ENCODE measurements around the gene IDH3G. TPM values are rescaled to one million over a fixed set of nuclear protein-coding genes. Genes with fewer than 3 reads are reported as not detected.
A peak's percentile ranks its signal among the peaks of the same experiment; 100 is the strongest.

IDH3G gene
- total RNA-seq, 1 donor from 2014 or later = 62.2 TPM

- TF ChIP-seq, protein P1, sequence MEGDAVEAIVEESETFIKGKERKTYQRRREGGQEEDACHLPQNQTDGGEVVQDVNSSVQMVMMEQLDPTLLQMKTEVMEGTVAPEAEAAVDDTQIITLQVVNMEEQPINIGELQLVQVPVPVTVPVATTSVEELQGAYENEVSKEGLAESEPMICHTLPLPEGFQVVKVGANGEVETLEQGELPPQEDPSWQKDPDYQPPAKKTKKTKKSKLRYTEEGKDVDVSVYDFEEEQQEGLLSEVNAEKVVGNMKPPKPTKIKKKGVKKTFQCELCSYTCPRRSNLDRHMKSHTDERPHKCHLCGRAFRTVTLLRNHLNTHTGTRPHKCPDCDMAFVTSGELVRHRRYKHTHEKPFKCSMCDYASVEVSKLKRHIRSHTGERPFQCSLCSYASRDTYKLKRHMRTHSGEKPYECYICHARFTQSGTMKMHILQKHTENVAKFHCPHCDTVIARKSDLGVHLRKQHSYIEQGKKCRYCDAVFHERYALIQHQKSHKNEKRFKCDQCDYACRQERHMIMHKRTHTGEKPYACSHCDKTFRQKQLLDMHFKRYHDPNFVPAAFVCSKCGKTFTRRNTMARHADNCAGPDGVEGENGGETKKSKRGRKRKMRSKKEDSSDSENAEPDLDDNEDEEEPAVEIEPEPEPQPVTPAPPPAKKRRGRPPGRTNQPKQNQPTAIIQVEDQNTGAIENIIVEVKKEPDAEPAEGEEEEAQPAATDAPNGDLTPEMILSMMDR (conservative IDR thresholded peaks at IDR 0.05; ENCODE audit: low read depth, low read length) = peak; percentile 14
- DNase-seq (ENCODE audit: low read depth) = no peak
- no peak overlapping the region for H3K4me3 ChIP-seq (ENCODE audit: low read depth, low read length)
Observed at GRCh38 chrX:153768311-153769157, 25.6 kb downstream of the IDH3G start.

- TF ChIP-seq, protein P1 (conservative IDR thresholded peaks at IDR 0.05; ENCODE audit: low read depth, low read length) = no peak
- H3K4me3 ChIP-seq (ENCODE audit: low read depth, low read length) = no peak overlapping the region
- no peak for DNase-seq (ENCODE audit: low read depth)
Observed at GRCh38 chrX:153767674-153768055, 26.5 kb downstream of the IDH3G start.

DNA sequence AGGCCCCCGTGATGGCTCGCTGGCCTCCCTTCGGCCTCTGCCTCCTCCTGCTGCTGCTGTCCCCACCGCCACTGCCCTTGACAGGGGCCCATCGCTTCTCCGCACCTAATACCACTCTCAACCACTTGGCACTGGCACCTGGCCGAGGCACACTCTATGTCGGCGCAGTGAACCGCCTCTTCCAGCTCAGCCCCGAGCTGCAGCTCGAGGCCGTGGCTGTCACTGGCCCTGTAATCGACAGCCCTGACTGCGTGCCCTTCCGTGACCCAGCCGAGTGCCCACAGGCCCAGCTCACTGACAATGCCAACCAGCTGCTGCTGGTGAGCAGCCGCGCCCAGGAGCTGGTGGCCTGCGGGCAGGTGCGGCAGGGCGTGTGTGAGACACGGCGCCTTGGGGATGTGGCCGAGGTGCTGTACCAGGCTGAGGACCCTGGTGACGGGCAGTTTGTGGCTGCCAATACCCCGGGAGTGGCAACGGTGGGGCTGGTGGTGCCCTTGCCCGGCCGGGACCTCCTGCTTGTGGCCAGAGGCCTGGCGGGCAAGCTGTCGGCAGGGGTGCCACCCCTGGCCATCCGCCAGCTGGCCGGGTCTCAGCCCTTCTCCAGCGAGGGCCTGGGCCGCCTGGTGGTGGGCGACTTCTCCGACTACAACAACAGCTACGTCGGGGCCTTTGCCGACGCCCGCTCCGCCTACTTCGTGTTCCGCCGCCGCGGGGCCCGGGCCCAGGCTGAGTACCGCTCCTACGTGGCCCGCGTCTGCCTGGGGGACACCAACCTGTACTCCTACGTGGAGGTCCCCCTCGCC is 27.1 kb downstream of the IDH3G start:
- TF ChIP-seq, protein P1 (conservative IDR thresholded peaks at IDR 0.05; ENCODE audit: low read depth, low read length) = no peak
- H3K4me3 ChIP-seq (ENCODE audit: low read depth, low read length) = no peak overlapping the region
- DNase-seq (ENCODE audit: low read depth) = no peak

DNA sequence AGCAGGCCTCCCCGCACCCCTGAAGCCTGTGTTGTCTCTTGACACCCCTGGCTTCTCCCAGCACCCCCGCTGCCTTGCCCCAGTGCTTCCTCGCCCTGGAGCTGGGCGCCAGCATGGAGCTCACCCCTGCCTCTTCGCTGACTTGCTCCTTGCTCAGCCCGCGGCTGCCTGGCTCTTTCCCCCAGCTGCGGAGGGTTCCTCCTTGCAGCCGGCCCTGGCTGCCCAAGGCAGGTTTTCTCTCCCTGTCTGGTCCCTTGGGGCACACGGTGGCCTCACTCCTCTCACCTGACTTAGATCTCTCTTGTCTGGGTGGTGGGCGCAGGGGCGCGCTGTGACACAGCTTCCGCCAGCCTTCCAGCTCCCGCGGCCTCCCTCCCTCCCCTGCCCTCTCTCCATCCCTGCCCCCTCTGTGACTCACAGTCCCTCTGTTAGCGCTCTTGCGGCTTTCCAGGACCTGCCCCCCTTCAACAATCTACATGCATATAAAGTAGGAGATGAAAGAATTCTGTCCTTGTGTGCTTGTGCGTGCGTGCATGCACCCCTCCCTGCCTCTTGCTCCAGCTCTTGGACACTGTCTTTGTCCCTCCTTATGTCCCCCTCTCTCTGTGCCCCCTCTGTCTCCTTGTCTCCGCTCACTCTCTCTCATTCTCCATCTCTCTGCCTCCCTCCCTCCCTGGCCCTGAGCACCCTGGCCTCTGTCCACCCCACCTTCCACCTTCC is 27.9 kb downstream of the IDH3G start:
- DNase-seq (ENCODE audit: low read depth) = no peak
- TF ChIP-seq, protein P1 (conservative IDR thresholded peaks at IDR 0.05; ENCODE audit: low read depth, low read length) = no peak
- H3K4me3 ChIP-seq (ENCODE audit: low read depth, low read length) = peak overlapping the region; percentile 12

DNA sequence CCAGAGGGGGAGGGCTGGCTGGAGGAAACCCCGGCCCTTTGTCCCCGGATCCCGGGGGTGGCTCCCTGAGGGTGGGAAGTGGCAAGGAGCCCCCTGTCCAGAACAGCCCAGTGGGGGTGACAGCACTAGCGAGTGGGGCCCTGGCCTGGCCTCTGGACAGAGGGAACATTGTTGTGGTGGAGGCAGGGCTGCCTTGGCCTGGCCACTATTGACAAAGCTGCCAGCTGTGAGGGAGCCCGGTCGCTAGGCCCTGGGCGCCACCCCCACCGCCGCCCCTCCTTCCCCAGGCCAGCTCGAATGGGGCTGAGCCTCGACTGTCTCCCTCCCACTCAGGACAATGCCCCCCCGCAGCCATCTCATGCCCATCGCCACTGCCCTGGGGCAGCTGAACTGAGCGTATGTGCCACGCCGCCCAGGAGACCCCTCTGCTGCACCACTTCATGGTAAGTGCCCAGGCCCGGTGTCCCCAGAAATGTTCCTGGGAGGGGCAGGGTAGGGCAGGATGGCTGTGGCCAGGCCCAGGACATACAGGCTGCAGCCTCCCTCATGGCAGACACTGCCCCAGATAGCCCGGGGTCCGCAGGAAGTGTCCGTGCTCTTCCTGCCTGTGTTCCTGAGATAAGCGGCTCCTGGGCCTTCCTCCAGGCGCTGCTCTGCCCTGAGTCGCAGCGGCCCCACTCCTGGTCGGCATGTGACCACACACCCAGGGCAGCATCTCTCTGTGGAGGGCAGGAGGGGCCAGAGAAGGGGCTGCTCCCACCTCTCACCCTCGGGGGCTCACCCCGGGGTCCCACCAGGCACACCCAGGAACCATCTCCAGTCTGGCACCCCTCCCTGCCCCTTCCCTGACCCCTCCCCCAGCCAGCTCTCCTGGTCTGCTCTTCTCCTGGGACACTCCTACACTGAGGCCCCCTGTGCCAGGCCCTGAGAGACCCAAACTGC is 28.8 kb downstream of the IDH3G start:
- no peak overlapping the region for H3K4me3 ChIP-seq (ENCODE audit: low read depth, low read length)
- no peak for DNase-seq (ENCODE audit: low read depth)
- TF ChIP-seq, protein P1 (conservative IDR thresholded peaks at IDR 0.05; ENCODE audit: low read depth, low read length) = no peak

- TF ChIP-seq, protein P1 (conservative IDR thresholded peaks at IDR 0.05; ENCODE audit: low read depth, low read length) = no peak
- peak overlapping the region; percentile 49 for H3K4me3 ChIP-seq (ENCODE audit: low read depth, low read length)
- no peak for DNase-seq (ENCODE audit: low read depth)
Observed at GRCh38 chrX:153764786-153765137, 29.4 kb downstream of the IDH3G start.
